NCI-H2081 treated with DMSO at 0.1 percent for 48 hours (cell line): ENCODE data around the gene EXD1.
"Not testable (repeated sequence)": the region's sequence is repeated elsewhere in the genome, so short reads cannot be mapped to it uniquely, and the experiment has no call there.

Experiments used
- DNase-seq: peaks from one replicate; lab custom pipeline; 2025; lab: John Stamatoyannopoulos, UW

Gene EXD1

GRCh38 chr15:41139619-41140018 lies 90.9 kb downstream of the EXD1 start:
- no peak for DNase-seq

- DNase-seq = not testable (repeated sequence)
These were observed 91.4 kb downstream of the EXD1 start for GRCh38 chr15:41139112-41139511.

GRCh38 chr15:41135580-41135979 lies 95.0 kb downstream of the EXD1 start:
- not testable (repeated sequence) for DNase-seq

- no peak for DNase-seq
These were observed 97.1 kb downstream of the EXD1 start for GRCh38 chr15:41133454-41133853.
